ENCODE data around the gene ZFHX2.

Gene ZFHX2

DNA sequence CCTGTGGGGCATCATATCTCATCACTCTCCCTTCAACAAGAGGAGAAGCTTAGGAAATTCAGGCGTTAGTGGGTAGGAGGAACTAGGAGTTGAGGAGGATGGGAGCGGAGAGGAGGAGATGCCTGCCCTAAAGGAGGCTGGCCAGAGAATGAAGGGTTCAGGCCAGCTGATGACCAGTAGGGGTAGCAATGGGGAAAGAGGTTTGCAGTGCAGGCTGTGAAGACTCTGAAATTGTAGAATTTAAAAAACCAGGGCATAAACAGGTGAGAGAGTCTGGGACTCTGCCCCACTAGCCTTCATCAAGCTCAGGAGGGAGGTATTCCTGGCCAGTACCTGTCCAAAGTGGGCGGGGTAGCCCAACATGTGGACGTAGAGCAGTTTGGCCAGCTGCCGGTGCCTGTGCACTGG is 15.2 kb upstream of the ZFHX2 start:
- TF ChIP-seq CTCF (IDR thresholded peaks at IDR 0.05; ENCODE audit: extremely low read depth, insufficient read depth, missing control alignments), result peak; percentile 14
- no peak for DNase-seq (ENCODE audit: low spot score)
- in situ Hi-C loops (cut with MboI; ENCODE audit: low pct_unique_long_range_greater_than_20kb, low sequenced_read_pairs, unreplicated experiment), result loop anchor here (5.0 kb wide), 1 partner anchor 89 kb away; no protein-coding TSS in a partner anchor

GRCh38 chr14:23566112-23566777 is 14.7 kb upstream of the ZFHX2 start:
- no peak for TF ChIP-seq CTCF (IDR thresholded peaks at IDR 0.05; ENCODE audit: extremely low read depth, insufficient read depth, missing control alignments)
- in situ Hi-C loops (cut with MboI; ENCODE audit: low pct_unique_long_range_greater_than_20kb, low sequenced_read_pairs, unreplicated experiment), result loop anchor here (5.0 kb wide), 1 partner anchor 89 kb away; no protein-coding TSS in a partner anchor
- no peak for DNase-seq (ENCODE audit: low spot score)

DNA sequence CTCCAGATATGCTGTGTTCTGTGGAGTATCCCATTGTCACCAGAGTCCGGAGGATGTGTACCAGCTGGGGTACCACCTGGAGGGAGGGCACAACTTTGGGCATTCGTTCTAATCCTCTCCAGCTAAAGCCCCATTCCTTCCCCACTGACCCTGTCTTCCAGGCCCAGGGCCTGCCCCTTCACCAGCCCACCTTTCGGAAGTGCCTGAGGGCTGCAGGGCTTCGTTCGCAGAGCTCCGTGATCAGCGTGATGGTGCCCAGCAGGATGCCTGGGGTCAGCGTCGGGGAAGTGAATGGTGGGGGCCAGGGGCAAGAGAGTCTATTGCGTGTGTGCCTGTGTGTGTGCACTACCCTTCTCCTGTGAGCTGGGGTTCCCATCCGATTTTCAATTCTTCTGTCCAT is 14.1 kb upstream of the ZFHX2 start:
- in situ Hi-C loops (cut with MboI; ENCODE audit: low pct_unique_long_range_greater_than_20kb, low sequenced_read_pairs, unreplicated experiment), result loop anchor here (5.0 kb wide), 1 partner anchor 88 kb away; no protein-coding TSS in a partner anchor
- no peak for TF ChIP-seq CTCF (IDR thresholded peaks at IDR 0.05; ENCODE audit: extremely low read depth, insufficient read depth, missing control alignments)
- no peak for DNase-seq (ENCODE audit: low spot score)

- TF ChIP-seq CTCF (IDR thresholded peaks at IDR 0.05; ENCODE audit: extremely low read depth, insufficient read depth, missing control alignments), result no peak
- in situ Hi-C loops (cut with MboI; ENCODE audit: low pct_unique_long_range_greater_than_20kb, low sequenced_read_pairs, unreplicated experiment), result loop anchor here (5.0 kb wide), 1 partner anchor 88 kb away; no protein-coding TSS in a partner anchor
- no peak for DNase-seq (ENCODE audit: low spot score)
Observed at GRCh38 chr14:23564876-23565275, 13.3 kb upstream of the ZFHX2 start.

DNA sequence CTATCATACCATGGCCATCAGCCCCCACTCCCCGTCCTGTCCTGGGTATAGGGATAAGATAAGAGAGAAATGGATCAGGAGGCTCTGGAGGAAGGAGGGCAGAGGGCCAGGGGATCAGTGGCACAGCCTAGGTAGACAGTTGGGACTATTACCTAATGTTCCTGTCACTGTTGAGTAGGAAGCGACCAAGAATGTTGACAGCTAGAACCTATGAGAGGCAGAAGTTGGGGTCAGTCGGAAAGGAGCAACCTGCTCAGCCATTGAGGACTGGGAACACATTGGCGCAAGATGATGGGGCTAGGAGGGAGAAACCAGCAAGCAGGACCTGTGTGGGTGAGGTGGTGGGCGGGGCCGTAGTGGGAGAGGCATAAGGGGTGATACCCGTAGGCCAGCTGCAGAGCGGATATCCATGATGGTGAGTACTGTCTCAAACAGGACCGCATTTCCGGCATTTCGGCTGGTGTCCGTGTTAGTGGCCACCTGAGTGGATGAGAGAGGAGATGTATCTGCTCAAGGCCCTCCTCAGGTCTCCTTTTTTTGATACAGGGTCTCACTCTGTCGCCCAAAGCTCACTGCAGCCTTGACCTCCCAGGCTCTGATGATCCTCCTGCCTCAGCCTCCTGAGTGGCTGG is 12.7 kb upstream of the ZFHX2 start:
- in situ Hi-C loops (cut with MboI; ENCODE audit: low pct_unique_long_range_greater_than_20kb, low sequenced_read_pairs, unreplicated experiment), result no loop called here
- TF ChIP-seq CTCF (IDR thresholded peaks at IDR 0.05; ENCODE audit: extremely low read depth, insufficient read depth, missing control alignments), result no peak
- DNase-seq (ENCODE audit: low spot score), result no peak

DNA sequence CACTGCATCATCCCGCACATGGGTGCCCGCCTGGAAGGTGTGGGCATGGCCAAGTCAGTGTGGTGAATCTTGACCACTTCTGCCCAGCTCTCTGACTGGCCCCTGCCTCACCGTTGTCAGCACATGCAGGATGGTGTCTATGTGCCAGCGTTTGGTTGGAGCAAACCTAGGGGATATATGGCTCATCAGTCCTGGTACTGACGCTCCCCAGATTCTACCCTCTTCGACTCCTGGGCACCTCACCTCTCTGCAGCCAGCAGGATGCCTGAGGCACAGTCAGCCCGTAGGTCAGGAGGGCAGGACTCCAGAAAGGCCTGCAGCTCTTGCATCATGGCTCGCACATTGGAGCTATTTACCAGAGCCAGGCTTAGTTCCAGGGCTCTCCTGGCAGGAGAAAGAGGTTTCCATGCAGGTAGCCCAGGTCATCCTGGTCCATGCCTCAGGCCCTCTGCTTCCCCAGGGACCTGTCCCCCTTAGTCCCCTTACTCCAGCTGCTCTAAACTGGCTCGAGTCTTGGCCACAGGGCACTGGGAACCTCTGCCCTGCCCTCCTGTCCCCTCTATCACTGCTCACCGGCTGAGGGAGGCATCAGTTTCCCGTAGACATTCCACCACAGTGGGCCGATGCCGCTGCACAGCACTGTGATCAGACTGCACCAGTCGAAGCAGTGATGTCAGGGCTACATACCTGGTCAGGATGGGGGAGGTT is 12.1 kb upstream of the ZFHX2 start:
- DNase-seq (ENCODE audit: low spot score), result no peak
- TF ChIP-seq CTCF (IDR thresholded peaks at IDR 0.05; ENCODE audit: extremely low read depth, insufficient read depth, missing control alignments), result no peak
- in situ Hi-C loops (cut with MboI; ENCODE audit: low pct_unique_long_range_greater_than_20kb, low sequenced_read_pairs, unreplicated experiment), result no loop called here
